H9 (cell line): ENCODE results near the gene CSTPP1. TPM values are rescaled to one million over a fixed set of nuclear protein-coding genes. Genes with fewer than 3 reads are reported as not detected.

Experiments
- DNase-seq: peaks from one replicate; pipeline ENCODE4 v3.0.0-alpha.2; 2017
- H2AFZ ChIP-seq: one replicate; pipeline ENCODE4 v1.6.1; 2013; ENCODE audit warnings: mild to moderate bottlenecking, low read length, control low read depth, moderate library complexity
- H2AK5ac ChIP-seq: 2 replicates; pipeline ENCODE4 v1.6.1; 2013; ENCODE audit warnings: low read length, control low read depth, mixed read lengths; ENCODE audit not compliant: insufficient read length
- H2BK120ac ChIP-seq: one replicate; pipeline ENCODE4 v1.6.1; 2013; ENCODE audit warnings: low read depth, mild to moderate bottlenecking, low read length, control low read depth, inconsistent platforms; ENCODE audit not compliant: poor library complexity, severe bottlenecking
- H2BK12ac ChIP-seq: 2 replicates; pipeline ENCODE4 v1.6.1; 2013; ENCODE audit warnings: low read length, control low read depth, mixed read lengths, low read depth; ENCODE audit not compliant: insufficient read length
- H2BK15ac ChIP-seq: 2 replicates; pipeline ENCODE4 v1.6.1; 2013; ENCODE audit warnings: low read depth, low read length, control low read depth
- H2BK20ac ChIP-seq: one replicate; pipeline ENCODE4 v1.6.1; 2013; ENCODE audit warnings: low read depth, mild to moderate bottlenecking, low read length, control low read depth, inconsistent platforms; ENCODE audit not compliant: poor library complexity, severe bottlenecking
- H2BK5ac ChIP-seq: 2 replicates; pipeline ENCODE4 v1.6.1; 2013; ENCODE audit warnings: low read length, control low read depth, mixed read lengths; ENCODE audit not compliant: insufficient read length
- H3K14ac ChIP-seq: 2 replicates; pipeline ENCODE4 v1.6.1; 2013; ENCODE audit warnings: low read length, control low read depth; ENCODE audit not compliant: insufficient read depth
- H3K18ac ChIP-seq: 2 replicates; pipeline ENCODE4 v1.6.1; 2013; ENCODE audit warnings: low read depth, mild to moderate bottlenecking, mixed read lengths, low read length, control low read depth; ENCODE audit not compliant: insufficient read length
- H3K23ac ChIP-seq: 2 replicates; pipeline ENCODE4 v1.6.1; 2013; ENCODE audit warnings: low read length, control low read depth, mixed read lengths, low read depth; ENCODE audit not compliant: insufficient read length
- H3K23me2 ChIP-seq: 2 replicates; pipeline ENCODE4 v1.6.1; 2013; ENCODE audit warnings: low read depth, mild to moderate bottlenecking, mixed read lengths, low read length, control low read depth; ENCODE audit not compliant: insufficient read length, poor library complexity, severe bottlenecking
- H3K27ac ChIP-seq: 2 replicates; pipeline ENCODE4 v1.5.1; 2013; ENCODE audit warnings: low read length, control low read depth, mixed read lengths, low read depth; ENCODE audit not compliant: insufficient read length
- H3K27me3 ChIP-seq: 2 replicates; pipeline ENCODE4 v1.6.1; 2013; ENCODE audit warnings: low read length, control low read depth, inconsistent platforms; ENCODE audit not compliant: insufficient read depth
- H3K4ac ChIP-seq: 2 replicates; pipeline ENCODE4 v1.6.1; 2013; ENCODE audit warnings: low read depth, mild to moderate bottlenecking, control low read depth, inconsistent platforms, low read length, moderate library complexity
- H3K4me1 ChIP-seq: 2 replicates; pipeline ENCODE4 v1.6.1; 2013; ENCODE audit warnings: low read length, control low read depth, inconsistent platforms; ENCODE audit not compliant: insufficient read depth
- H3K4me2 ChIP-seq: 2 replicates; pipeline ENCODE4 v1.6.1; 2013; ENCODE audit warnings: low read length, control low read depth, mixed read lengths; ENCODE audit not compliant: insufficient read length, insufficient read depth
- H3K56ac ChIP-seq: 2 replicates; pipeline ENCODE4 v1.6.1; 2013; ENCODE audit warnings: low read depth, mild to moderate bottlenecking, mixed read lengths, low read length, control low read depth; ENCODE audit not compliant: insufficient read length
- H3K79me1 ChIP-seq: 2 replicates; pipeline ENCODE4 v1.6.1; 2013; ENCODE audit warnings: low read depth, mild to moderate bottlenecking, moderate library complexity, low read length, control low read depth, inconsistent platforms; ENCODE audit not compliant: insufficient read depth, poor library complexity, severe bottlenecking
- H3K79me2 ChIP-seq: 2 replicates; pipeline ENCODE4 v1.6.1; 2013; ENCODE audit warnings: low read length, control low read depth, inconsistent platforms; ENCODE audit not compliant: insufficient read depth
- H3K9ac ChIP-seq: 2 replicates; pipeline ENCODE4 v1.6.1; 2013; ENCODE audit warnings: low read length, control low read depth, mixed read lengths; ENCODE audit not compliant: insufficient read length; ENCODE audit errors: extremely low read depth
- H3K9me3 ChIP-seq: one replicate; pipeline ENCODE4 v1.6.1; 2013; ENCODE audit warnings: low read depth, low read length, inconsistent platforms; ENCODE audit not compliant: control insufficient read depth
- H3T11ph ChIP-seq: one replicate; pipeline ENCODE4 v1.6.1; 2013; ENCODE audit warnings: mild to moderate bottlenecking, low read length, control low read depth, inconsistent platforms
- H4K20me1 ChIP-seq: one replicate; pipeline ENCODE4 v1.6.1; 2013; ENCODE audit not compliant: control insufficient read depth, insufficient read length, insufficient read depth
- H4K5ac ChIP-seq: 2 replicates; pipeline ENCODE4 v1.6.1; 2013; ENCODE audit warnings: low read depth, mild to moderate bottlenecking, mixed read lengths, low read length, control low read depth; ENCODE audit not compliant: insufficient read length
- H4K8ac ChIP-seq: replicated peaks from 2 replicates; pipeline ENCODE4 v1.6.1; 2013; ENCODE audit warnings: low read length, control low read depth, mixed read lengths, low read depth; ENCODE audit not compliant: insufficient read length
- H4K91ac ChIP-seq: 2 replicates; pipeline ENCODE4 v1.6.1; 2013; ENCODE audit warnings: low read depth, mild to moderate bottlenecking, moderate library complexity, mixed read lengths, low read length, control low read depth; ENCODE audit not compliant: insufficient read length
- H3K27ac Mint-ChIP-seq, 3 experiments: 2 replicates in 2 of 3; 3 replicates in 1 of 3; pipeline ENCODE4 v1.8.0; 2020 to 2021; ENCODE audit warnings: mixed read lengths in 3 of 3, mild to moderate bottlenecking in 1 of 3, moderate library complexity in 1 of 3
- H3K27me3 Mint-ChIP-seq: 2 replicates; pipeline ENCODE4 v1.8.0; 2021; ENCODE audit warnings: low read depth, mild to moderate bottlenecking, moderate library complexity, mixed read lengths
- H3K36me3 Mint-ChIP-seq, 3 experiments: 2 replicates in 2 of 3; 3 replicates in 1 of 3; pipeline ENCODE4 v1.8.0; 2020 to 2021; ENCODE audit warnings: low read depth in 3 of 3, mixed read lengths in 3 of 3; ENCODE audit not compliant: insufficient read depth in 1 of 3
- H3K4me1 Mint-ChIP-seq, 2 experiments: 2 replicates each; pipeline ENCODE4 v1.8.0; 2020; ENCODE audit warnings: mixed read lengths in 2 of 2
- H3K4me3 Mint-ChIP-seq, 2 experiments: 2 replicates in 1 of 2; 3 replicates in 1 of 2; pipeline ENCODE4 v1.8.0; 2020 to 2021; ENCODE audit warnings: mild to moderate bottlenecking in 2 of 2, mixed read lengths in 2 of 2, moderate library complexity in 1 of 2
- H3K9me3 Mint-ChIP-seq, 2 experiments: 2 replicates in 1 of 2; 3 replicates in 1 of 2; pipeline ENCODE4 v1.8.0; 2020; ENCODE audit warnings: mild to moderate bottlenecking in 2 of 2, mixed read lengths in 2 of 2, moderate library complexity in 1 of 2
- CTCF ChIP-seq: fragments of 200-600 bp; sonication (generic); conservative IDR thresholded peaks from 3 replicates; pipeline ENCODE4 v1.8.0; 2021; ENCODE audit warnings: antibody characterized with exemption, mild to moderate bottlenecking
- WGBS: extraction: QIAGEN DNeasy Blood & Tissue Kit; methylation state at CpG from one replicate; pipeline ENCODE4 v1.1.7; 2013; ENCODE audit warnings: missing lambda C conversion rate, low lambda C conversion rate, mixed read lengths; ENCODE audit not compliant: insufficient read length; ENCODE audit errors: extremely low coverage; 5-methylcytosine and 5-hydroxymethylcytosine counted together
- total RNA-seq: library from RNA; stranded (reverse); gene quantifications from 2 replicates; pipeline ENCODE4 v1.2.1, GENCODE V29; 2021

Gene CSTPP1
- total RNA-seq, 1 experiment from 2014 or later, result 21.2 TPM

GRCh38 chr11:47018637-47019036, 82.1 kb downstream of the CSTPP1 start:
- no peaks in the 10 kb centered on the region; a peak in 1 of 5 replicates for H3K9me3 Mint-ChIP-seq
- no peak overlapping the region for H2BK15ac ChIP-seq

More at GRCh38 chr11:47018637-47019036, 82.1 kb downstream of the CSTPP1 start:
- Histone ChIP-seq H4K5ac (no peak overlapping the region), H3K27ac (no peak overlapping the region), H3K79me2 (no peaks in the 10 kb centered on the region), H3K9me3 (no peaks in the 10 kb centered on the region), H2BK5ac (no peak overlapping the region), H2BK120ac (no peak overlapping the region), H4K8ac (no peak overlapping the region), H3K23me2 (no peaks in the 10 kb centered on the region), H2AK5ac (no peak overlapping the region), H2AFZ (no peak overlapping the region), H2BK20ac (no peak overlapping the region), H3K79me1 (no peaks in the 10 kb centered on the region), H4K20me1 (no peaks in the 10 kb centered on the region), H2BK12ac (no peak overlapping the region), H3K4me1 (no peaks in the 10 kb centered on the region; the same call in 1 of the 2 replicates), H4K91ac (no peak overlapping the region), H3K14ac (no peak overlapping the region), H3K18ac (no peak overlapping the region), H3K27me3 (no peaks in the 10 kb centered on the region), H3T11ph (no peak overlapping the region), H3K23ac (no peak overlapping the region), H3K56ac (no peak overlapping the region), H3K4ac (no peak overlapping the region), H3K4me2 (no peak overlapping the region), H3K9ac (no peak overlapping the region)
- Mint-ChIP-seq H3K27ac (no peak overlapping the region), H3K27me3 (no peaks in the 10 kb centered on the region), H3K4me1 (peaks cover 18 to 36% of the 10 kb centered on the region in 2 experiments), H3K4me3 (no peak overlapping the region), H3K36me3 (no peaks in the 10 kb centered on the region)
- WGBS, result no CpG with 5 or more reads among the region's 1 CpG
- DNase-seq, result no peak
- TF ChIP-seq CTCF, result no peak
